Cardiac fibroblast (primary cell): ENCODE results near the gene RTF1.
"Not testable (repeated sequence)": the region's sequence is repeated elsewhere in the genome, so short reads cannot be mapped to it uniquely, and the experiment has no call there.

Source experiments
- DNase-seq, 2 donors: peaks; one replicate each; pipeline versions ENCODE4 v3.0.0 to v3.0.0-alpha.2; 2010; ENCODE audit warnings: low read depth in 2 of 2
- H3K4me3 ChIP-seq, 2 donors: replicated peaks in 1 of 2; 1 replicate in 1 of 2; 2 replicates in 1 of 2; pipeline ENCODE4 v1.5.1; 2011; ENCODE audit warnings: low read depth in 2 of 2, low read length in 2 of 2, mild to moderate bottlenecking in 2 of 2, moderate library complexity in 1 of 2
- CTCF ChIP-seq: IDR thresholded peaks from one replicate; pipeline ENCODE4 v1.5.1; 2011; ENCODE audit warnings: low read depth, mild to moderate bottlenecking, low read length, inconsistent platforms

Gene RTF1

GRCh38 chr15:41465822-41466421 is 49.0 kb downstream of the RTF1 start:
- H3K4me3 ChIP-seq, result no peak overlapping the region
- peak; percentile 99 for TF ChIP-seq CTCF
- peak; percentile 79 for DNase-seq

GRCh38 chr15:41466711-41467110 is 49.8 kb downstream of the RTF1 start:
- no peak for DNase-seq
- H3K4me3 ChIP-seq, result no peak overlapping the region
- TF ChIP-seq CTCF, result no peak

GRCh38 chr15:41469644-41470043 is 52.7 kb downstream of the RTF1 start:
- H3K4me3 ChIP-seq, DNase-seq: not testable (repeated sequence)

- H3K4me3 ChIP-seq, result no peak overlapping the region
- no peak for TF ChIP-seq CTCF
- DNase-seq, result no peak
Observed at GRCh38 chr15:41473418-41473817, 56.5 kb downstream of the RTF1 start.

GRCh38 chr15:41474436-41474835 is 57.5 kb downstream of the RTF1 start:
- no peak overlapping the region for H3K4me3 ChIP-seq
- DNase-seq, result no peak
- no peak for TF ChIP-seq CTCF

- no peak for DNase-seq
Observed at GRCh38 chr15:41474941-41475340, 58.0 kb downstream of the RTF1 start.

GRCh38 chr15:41476416-41477048 is 59.6 kb downstream of the RTF1 start:
- DNase-seq, result peak; percentile 11 to 42
- TF ChIP-seq CTCF, result no peak
- H3K4me3 ChIP-seq, result no peak overlapping the region

More at GRCh38 chr15:41474941-41475340, 58.0 kb downstream of the RTF1 start:
- no peak overlapping the region for H3K4me3 ChIP-seq
- TF ChIP-seq CTCF, result no peak
